ENCODE measurements around the gene COTL1.

GRCh38 chr16:84570739-84571403 lies 47.0 kb downstream of the COTL1 start:
- TF ChIP-seq CTCF (conservative IDR thresholded peaks at IDR 0.05; ENCODE audit: low read depth, low read length) = no peak
- no peak for TF ChIP-seq EZH2 (IDR thresholded peaks at IDR 0.05; ENCODE audit: borderline replicate concordance, low read depth, low read length, poor library complexity, severe bottlenecking)
